ENCODE results near the gene TRIM38.

TRIM38 gene

DNA sequence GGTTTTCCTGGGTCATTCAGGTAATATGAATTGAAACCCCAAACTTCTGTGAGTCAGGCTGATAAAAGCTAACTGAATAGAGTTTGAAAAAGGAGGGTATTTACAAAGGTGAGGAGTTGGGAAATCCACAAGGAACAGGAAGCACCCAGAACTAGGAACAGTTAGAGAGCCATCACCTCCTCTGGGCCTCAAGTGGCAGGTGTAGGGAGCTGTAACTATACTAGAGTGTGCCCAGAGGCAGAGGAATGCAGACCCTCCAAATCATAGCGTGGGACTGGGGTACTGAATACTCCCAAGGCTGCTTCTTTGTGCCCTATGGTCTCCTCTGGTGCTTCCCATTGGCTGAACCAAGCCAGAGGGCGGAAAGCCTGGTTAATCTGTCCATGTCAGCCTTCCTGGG is 18.3 kb downstream of the TRIM38 start:
- Histone ChIP-seq H3K4me2 (ENCODE audit: low read length) (no peak overlapping the region), H4K20me1 (ENCODE audit: insufficient read depth, low read length) (no peaks in the 10 kb centered on the region)

DNA sequence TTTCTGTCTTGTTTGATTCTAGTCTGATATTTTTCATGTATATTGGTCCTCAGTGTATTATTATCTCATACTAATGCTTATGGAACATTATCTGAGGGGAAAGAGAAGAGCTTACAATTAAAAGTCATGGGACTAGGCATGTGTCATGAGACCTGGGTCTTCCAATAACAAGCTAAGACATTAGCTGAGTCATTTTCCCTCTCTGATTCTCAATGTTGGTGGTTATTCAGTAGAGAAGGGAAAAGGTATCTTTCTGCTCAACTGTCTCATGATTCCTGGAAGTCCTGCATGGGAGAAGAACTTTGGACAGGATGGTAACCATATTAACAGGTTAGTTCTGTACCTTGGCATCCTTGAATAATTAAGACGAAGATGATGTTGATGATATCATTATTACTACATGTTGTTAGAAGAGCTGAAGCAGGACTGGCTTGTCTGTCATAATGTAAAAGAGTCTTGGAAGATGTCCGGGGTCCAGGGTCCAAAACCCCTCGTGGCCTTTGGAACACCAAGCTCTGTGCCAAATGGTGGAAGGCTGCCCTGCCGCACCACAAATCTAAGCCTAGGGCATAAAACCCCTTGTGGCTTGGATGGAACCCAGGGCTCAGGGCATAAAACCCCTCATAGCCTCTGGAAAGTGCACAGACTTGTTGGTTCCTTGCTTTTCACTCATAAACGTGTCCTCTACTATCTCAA is 19.1 kb downstream of the TRIM38 start:
- Histone ChIP-seq H3F3A (ENCODE audit: insufficient read depth, low read length) (no peaks in the 10 kb centered on the region), H3K9me2 (ENCODE audit: low read depth, low read length) (no peaks in the 10 kb centered on the region), H3K9ac (ENCODE audit: low read length) (no peak overlapping the region), H3K4me3 (ENCODE audit: low read depth, low read length, poor library complexity, severe bottlenecking) (no peak overlapping the region), H3K9me3 (ENCODE audit: low read length) (no peaks in the 10 kb centered on the region), H4K20me1 (ENCODE audit: insufficient read depth, low read length) (no peaks in the 10 kb centered on the region), H3K4me2 (ENCODE audit: low read length) (no peak overlapping the region), H3K36me3 (ENCODE audit: insufficient read depth, low read length) (peaks cover 75% of the 10 kb centered on the region), H3K4me1 (ENCODE audit: insufficient read depth, low read length, severe bottlenecking) (no peaks in the 10 kb centered on the region), H2AFZ (ENCODE audit: low read length) (no peak overlapping the region), H3K79me2 (ENCODE audit: insufficient read depth, low read length) (no peaks in the 10 kb centered on the region), H3K27me3 (ENCODE audit: insufficient read depth, low read length) (no peaks in the 10 kb centered on the region), H3K27ac (ENCODE audit: low read depth, low read length, poor library complexity, severe bottlenecking) (no peak overlapping the region)
- TF ChIP-seq, protein P1, sequence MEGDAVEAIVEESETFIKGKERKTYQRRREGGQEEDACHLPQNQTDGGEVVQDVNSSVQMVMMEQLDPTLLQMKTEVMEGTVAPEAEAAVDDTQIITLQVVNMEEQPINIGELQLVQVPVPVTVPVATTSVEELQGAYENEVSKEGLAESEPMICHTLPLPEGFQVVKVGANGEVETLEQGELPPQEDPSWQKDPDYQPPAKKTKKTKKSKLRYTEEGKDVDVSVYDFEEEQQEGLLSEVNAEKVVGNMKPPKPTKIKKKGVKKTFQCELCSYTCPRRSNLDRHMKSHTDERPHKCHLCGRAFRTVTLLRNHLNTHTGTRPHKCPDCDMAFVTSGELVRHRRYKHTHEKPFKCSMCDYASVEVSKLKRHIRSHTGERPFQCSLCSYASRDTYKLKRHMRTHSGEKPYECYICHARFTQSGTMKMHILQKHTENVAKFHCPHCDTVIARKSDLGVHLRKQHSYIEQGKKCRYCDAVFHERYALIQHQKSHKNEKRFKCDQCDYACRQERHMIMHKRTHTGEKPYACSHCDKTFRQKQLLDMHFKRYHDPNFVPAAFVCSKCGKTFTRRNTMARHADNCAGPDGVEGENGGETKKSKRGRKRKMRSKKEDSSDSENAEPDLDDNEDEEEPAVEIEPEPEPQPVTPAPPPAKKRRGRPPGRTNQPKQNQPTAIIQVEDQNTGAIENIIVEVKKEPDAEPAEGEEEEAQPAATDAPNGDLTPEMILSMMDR (IDR thresholded peaks at IDR 0.05; ENCODE audit: low read length), result no peak
- TF ChIP-seq EZH2 (IDR thresholded peaks at IDR 0.05; ENCODE audit: borderline replicate concordance, low read length), result no peak

More for the DNA sequence above, 18.3 kb downstream of the TRIM38 start:
- Histone ChIP-seq H3K4me3 (ENCODE audit: low read depth, low read length, poor library complexity, severe bottlenecking) (no peak overlapping the region), H3K27me3 (ENCODE audit: insufficient read depth, low read length) (no peaks in the 10 kb centered on the region), H3K4me1 (ENCODE audit: insufficient read depth, low read length, severe bottlenecking) (no peaks in the 10 kb centered on the region), H3K9me3 (ENCODE audit: low read length) (no peaks in the 10 kb centered on the region), H3K27ac (ENCODE audit: low read depth, low read length, poor library complexity, severe bottlenecking) (no peak overlapping the region), H2AFZ (ENCODE audit: low read length) (no peak overlapping the region), H3K36me3 (ENCODE audit: insufficient read depth, low read length) (peaks cover 77% of the 10 kb centered on the region), H3F3A (ENCODE audit: insufficient read depth, low read length) (no peaks in the 10 kb centered on the region), H3K79me2 (ENCODE audit: insufficient read depth, low read length) (no peaks in the 10 kb centered on the region), H3K9ac (ENCODE audit: low read length) (no peak overlapping the region), H3K9me2 (ENCODE audit: low read depth, low read length) (no peaks in the 10 kb centered on the region)
- TF ChIP-seq, protein P1 (IDR thresholded peaks at IDR 0.05; ENCODE audit: low read length), result no peak
- no peak for TF ChIP-seq EZH2 (IDR thresholded peaks at IDR 0.05; ENCODE audit: borderline replicate concordance, low read length)

DNA sequence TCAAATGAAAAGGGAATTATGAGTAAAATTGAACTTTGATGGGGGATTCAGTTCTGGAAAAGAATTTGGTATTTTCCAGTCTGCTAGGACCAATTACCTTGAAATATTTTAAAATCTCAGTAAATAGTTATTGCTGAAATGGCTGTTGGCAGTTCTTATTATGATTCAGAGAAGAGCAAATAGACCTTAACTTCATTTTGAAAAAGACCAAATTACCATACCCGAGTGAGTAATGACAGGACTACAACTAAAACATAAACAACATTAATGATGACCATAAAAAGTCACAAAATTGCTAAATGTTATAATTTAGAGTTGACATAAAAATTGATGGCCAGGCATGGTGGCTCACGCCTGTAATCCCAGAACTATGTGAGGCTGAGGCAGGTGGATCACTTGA is 21.7 kb downstream of the TRIM38 start:
- Histone ChIP-seq H2AFZ (ENCODE audit: low read length) (no peak overlapping the region), H3K9me3 (ENCODE audit: low read length) (no peaks in the 10 kb centered on the region), H3K9me2 (ENCODE audit: low read depth, low read length) (no peaks in the 10 kb centered on the region), H4K20me1 (ENCODE audit: insufficient read depth, low read length) (no peaks in the 10 kb centered on the region), H3K4me2 (ENCODE audit: low read length) (no peak overlapping the region), H3K4me1 (ENCODE audit: insufficient read depth, low read length, severe bottlenecking) (no peaks in the 10 kb centered on the region), H3K79me2 (ENCODE audit: insufficient read depth, low read length) (no peaks in the 10 kb centered on the region), H3K36me3 (ENCODE audit: insufficient read depth, low read length) (peaks cover 67% of the 10 kb centered on the region), H3F3A (ENCODE audit: insufficient read depth, low read length) (no peaks in the 10 kb centered on the region), H3K27ac (ENCODE audit: low read depth, low read length, poor library complexity, severe bottlenecking) (no peak overlapping the region), H3K27me3 (ENCODE audit: insufficient read depth, low read length) (no peaks in the 10 kb centered on the region), H3K9ac (ENCODE audit: low read length) (no peak overlapping the region), H3K4me3 (ENCODE audit: low read depth, low read length, poor library complexity, severe bottlenecking) (no peak overlapping the region)
- TF ChIP-seq, protein P1 (IDR thresholded peaks at IDR 0.05; ENCODE audit: low read length), result no peak
- no peak for TF ChIP-seq EZH2 (IDR thresholded peaks at IDR 0.05; ENCODE audit: borderline replicate concordance, low read length)
